ENCODE data around the gene TBC1D5. TPM values are rescaled to one million over a fixed set of nuclear protein-coding genes. Genes with fewer than 3 reads are reported as not detected.
"Not testable (repeated sequence)": the region's sequence is repeated elsewhere in the genome, so short reads cannot be mapped to it uniquely, and the experiment has no call there.

Gene TBC1D5
- total RNA-seq, 1 donor from 2014 or later: 75.6 TPM

DNA sequence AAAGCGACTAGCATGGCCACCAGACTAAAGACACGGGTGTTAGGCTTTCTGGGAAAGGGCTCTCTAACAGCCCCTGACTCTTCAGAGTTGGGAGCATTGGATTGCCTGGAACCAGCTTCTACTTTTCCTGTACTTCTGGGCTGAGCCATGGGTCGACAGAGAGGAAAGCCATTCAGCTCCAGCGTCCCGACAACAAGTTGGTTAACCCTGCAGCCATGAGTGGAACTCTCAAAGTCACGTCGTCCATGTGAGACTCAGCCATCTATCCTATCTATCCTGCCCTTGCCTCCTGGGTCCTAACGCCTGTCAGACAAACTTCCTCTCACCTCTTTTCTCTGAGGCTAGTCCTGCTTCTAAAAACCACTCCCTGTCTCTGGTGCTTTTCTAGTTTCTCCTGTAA lies 32.6 kb upstream of the TBC1D5 start:
- H3K27ac ChIP-seq: no peak overlapping the region
- DNase-seq (no peak), ATAC-seq (no peak)
- no peaks in the 10 kb centered on the region for H3K4me1 ChIP-seq
- H3K4me3 ChIP-seq: no peak overlapping the region
- intact Hi-C loops (cut with DNase I): no loop called here
- no peaks in the 10 kb centered on the region for H3K9me3 ChIP-seq
- H3K36me3 ChIP-seq: no peaks in the 10 kb centered on the region
- TF ChIP-seq, protein P1, sequence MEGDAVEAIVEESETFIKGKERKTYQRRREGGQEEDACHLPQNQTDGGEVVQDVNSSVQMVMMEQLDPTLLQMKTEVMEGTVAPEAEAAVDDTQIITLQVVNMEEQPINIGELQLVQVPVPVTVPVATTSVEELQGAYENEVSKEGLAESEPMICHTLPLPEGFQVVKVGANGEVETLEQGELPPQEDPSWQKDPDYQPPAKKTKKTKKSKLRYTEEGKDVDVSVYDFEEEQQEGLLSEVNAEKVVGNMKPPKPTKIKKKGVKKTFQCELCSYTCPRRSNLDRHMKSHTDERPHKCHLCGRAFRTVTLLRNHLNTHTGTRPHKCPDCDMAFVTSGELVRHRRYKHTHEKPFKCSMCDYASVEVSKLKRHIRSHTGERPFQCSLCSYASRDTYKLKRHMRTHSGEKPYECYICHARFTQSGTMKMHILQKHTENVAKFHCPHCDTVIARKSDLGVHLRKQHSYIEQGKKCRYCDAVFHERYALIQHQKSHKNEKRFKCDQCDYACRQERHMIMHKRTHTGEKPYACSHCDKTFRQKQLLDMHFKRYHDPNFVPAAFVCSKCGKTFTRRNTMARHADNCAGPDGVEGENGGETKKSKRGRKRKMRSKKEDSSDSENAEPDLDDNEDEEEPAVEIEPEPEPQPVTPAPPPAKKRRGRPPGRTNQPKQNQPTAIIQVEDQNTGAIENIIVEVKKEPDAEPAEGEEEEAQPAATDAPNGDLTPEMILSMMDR (IDR thresholded peaks at IDR 0.05): no peak
- no peaks in the 10 kb centered on the region for H3K27me3 ChIP-seq (ENCODE audit: low read depth)

DNA sequence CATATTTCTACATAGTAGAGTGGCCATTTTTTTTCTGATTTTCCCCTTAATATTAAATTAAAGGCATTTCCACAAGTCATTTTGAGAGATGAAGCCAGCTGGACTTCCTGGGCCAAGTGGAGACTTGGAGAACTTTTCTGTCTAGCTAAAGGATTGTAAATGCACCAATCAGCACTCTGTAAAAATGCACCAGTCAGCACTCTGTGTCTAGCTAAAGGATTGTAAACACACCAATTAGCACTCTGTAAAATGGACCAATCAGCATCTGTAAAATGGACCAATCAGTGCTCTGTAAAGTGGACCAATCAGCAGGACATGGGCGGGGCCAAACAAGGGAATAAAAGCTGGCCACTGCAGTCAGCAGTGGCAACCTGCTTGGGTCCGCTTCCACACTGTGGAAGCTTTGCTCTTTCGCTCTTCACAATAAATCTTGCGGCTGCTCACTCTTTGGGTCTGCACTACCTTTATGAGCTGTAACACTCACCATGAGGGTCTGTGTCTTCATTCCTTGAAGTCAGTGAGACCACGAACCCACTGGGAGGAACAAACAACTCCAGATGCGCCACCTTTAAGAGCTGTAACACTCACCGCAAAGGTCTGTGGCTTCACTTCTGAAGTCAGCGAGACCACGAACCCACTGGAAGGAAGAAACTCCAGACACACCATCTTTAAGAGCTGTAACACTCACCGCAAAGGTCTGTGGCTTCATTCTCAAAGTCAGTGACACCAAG lies 31.9 kb upstream of the TBC1D5 start:
- H3K36me3 ChIP-seq; DNase-seq; H3K9me3 ChIP-seq; H3K4me1 ChIP-seq; intact Hi-C loops (cut with DNase I); H3K27ac ChIP-seq; H3K4me3 ChIP-seq; H3K27me3 ChIP-seq (ENCODE audit: low read depth); ATAC-seq: not testable (repeated sequence)

DNA sequence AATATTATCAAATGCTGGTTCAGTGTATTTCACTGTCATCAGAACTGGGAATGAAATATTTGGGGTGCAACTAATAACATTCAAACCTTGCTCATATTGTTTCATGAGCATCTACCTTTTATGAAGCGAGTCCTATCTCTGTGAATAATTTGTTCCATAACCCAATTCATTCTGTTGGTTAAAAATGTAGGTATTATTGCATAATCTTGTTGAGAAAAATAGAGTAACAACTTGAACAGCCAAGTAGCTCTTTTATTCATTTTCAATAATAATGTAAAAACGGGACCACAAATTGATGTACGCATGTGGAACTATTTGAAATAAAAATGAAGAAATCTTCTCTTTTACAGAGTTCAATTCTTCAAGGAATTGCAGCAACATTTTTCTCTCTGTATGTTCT lies 30.1 kb upstream of the TBC1D5 start:
- Histone ChIP-seq H3K4me1 (no peaks in the 10 kb centered on the region), H3K27me3 (ENCODE audit: low read depth) (no peaks in the 10 kb centered on the region), H3K9me3 (no peaks in the 10 kb centered on the region), H3K36me3 (no peaks in the 10 kb centered on the region), H3K27ac (no peak overlapping the region), H3K4me3 (no peak overlapping the region)
- intact Hi-C loops (cut with DNase I): no loop called here
- no peak for ATAC-seq
- DNase-seq: no peak
- TF ChIP-seq, protein P1 (IDR thresholded peaks at IDR 0.05): no peak

DNA sequence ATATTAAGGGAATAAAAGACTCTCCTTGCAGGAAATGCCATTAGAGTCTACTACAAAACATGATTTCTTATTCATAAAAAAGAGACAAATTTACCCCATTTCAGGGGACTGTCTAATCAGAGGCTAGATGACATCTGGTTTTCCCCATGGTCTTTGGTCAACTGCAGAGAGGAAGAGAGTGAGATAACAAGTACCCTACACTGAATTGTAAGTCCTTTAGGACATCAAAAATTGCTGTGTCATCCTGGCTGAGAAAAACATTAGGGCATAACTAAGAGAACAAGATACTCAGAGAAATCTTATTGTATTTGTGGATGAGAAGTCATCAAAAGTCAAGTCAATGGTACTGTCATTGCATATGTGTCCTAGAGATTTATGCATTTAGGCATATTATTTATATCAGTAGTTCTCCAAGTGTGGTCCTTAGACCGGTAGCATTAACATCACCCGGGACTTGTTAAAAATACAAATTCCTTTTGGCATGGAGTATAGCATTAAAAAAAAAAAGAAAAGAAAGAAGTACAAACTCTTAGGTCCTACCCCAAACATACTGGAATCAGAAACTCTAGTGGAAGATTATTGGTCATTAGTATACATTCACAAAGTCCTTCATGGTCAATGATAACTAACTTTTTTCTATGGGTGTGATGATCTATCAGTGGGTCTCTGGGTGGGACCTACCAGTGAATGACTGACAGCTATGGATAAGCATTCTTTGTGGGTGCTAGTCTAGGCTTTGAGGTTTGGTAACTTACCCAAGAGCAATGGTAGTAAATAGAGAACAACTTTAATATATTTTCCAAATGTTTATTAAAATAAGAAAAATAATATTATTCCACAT lies 29.0 kb upstream of the TBC1D5 start:
- intact Hi-C loops (cut with DNase I): no loop called here
- Histone ChIP-seq H3K4me3 (no peak overlapping the region), H3K36me3 (no peaks in the 10 kb centered on the region), H3K27me3 (ENCODE audit: low read depth) (no peaks in the 10 kb centered on the region), H3K9me3 (no peaks in the 10 kb centered on the region), H3K4me1 (no peaks in the 10 kb centered on the region), H3K27ac (no peak overlapping the region)
- DNase-seq (no peak), ATAC-seq (no peak)
- TF ChIP-seq, protein P1 (IDR thresholded peaks at IDR 0.05): no peak

DNA sequence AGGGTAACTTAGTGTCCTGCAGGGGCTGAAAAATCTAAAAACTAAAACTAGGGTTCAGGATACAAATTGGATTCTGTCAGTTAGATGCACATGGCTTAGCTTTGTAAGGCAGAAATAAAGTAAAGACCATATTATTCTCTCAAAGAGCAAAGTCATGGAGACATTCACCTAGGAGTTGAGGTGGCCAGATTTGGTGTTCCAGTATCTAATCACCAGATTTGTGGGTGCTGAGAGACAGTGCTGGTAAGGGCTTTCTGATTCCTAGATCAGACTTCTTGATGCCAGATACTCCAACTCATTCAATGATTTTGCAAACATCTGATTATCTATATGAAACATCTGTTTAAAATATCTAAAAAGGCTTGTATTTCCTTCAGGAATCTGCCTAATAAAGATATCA lies 28.3 kb upstream of the TBC1D5 start:
- Histone ChIP-seq H3K27me3 (ENCODE audit: low read depth) (no peaks in the 10 kb centered on the region), H3K4me1 (no peaks in the 10 kb centered on the region), H3K36me3 (no peaks in the 10 kb centered on the region), H3K27ac (no peak overlapping the region), H3K4me3 (no peak overlapping the region), H3K9me3 (no peaks in the 10 kb centered on the region)
- TF ChIP-seq, protein P1 (IDR thresholded peaks at IDR 0.05): no peak
- DNase-seq: no peak
- intact Hi-C loops (cut with DNase I): no loop called here
- no peak for ATAC-seq
